Chondrocyte (in vitro differentiated cells): ENCODE data around the gene WTIP. TPM values are rescaled to one million over a fixed set of nuclear protein-coding genes. Genes with fewer than 3 reads are reported as not detected.
A peak's percentile ranks its signal among the peaks of the same experiment; 100 is the strongest.

Experiments
- DNase-seq: peaks from one replicate; pipeline ENCODE4 v3.0.0; 2021; ENCODE audit warnings: mixed read lengths, low spot score
- H3K27ac Mint-ChIP-seq: one replicate; pipeline ENCODE4 v1.8.0; 2021; ENCODE audit warnings: mild to moderate bottlenecking, moderate library complexity, mixed read lengths; ENCODE audit not compliant: unreplicated experiment
- H3K27me3 Mint-ChIP-seq: 2 replicates; pipeline ENCODE4 v1.8.0; 2021; ENCODE audit warnings: low read depth, mixed read lengths
- H3K36me3 Mint-ChIP-seq: 2 replicates; pipeline ENCODE4 v1.8.0; 2021; ENCODE audit warnings: low read depth, mixed read lengths
- H3K4me1 Mint-ChIP-seq: 2 replicates; pipeline ENCODE4 v1.8.0; 2021; ENCODE audit warnings: low read depth, mild to moderate bottlenecking, mixed read lengths
- H3K4me3 Mint-ChIP-seq: one replicate; pipeline ENCODE4 v1.8.0; 2021; ENCODE audit warnings: mild to moderate bottlenecking, moderate library complexity, mixed read lengths; ENCODE audit not compliant: unreplicated experiment
- H3K9me3 Mint-ChIP-seq: 2 replicates; pipeline ENCODE4 v1.8.0; 2021; ENCODE audit warnings: low read depth, mixed read lengths
- total RNA-seq: library from RNA; stranded (reverse); gene quantifications from 3 replicates; pipeline ENCODE4 v1.2.1, GENCODE V29; 2021
- TF ChIP-seq, protein P1 (sequence below): fragments of 200-600 bp; sonication (generic); IDR thresholded peaks from 2 replicates; pipeline ENCODE4 v1.5.0; 2021; ENCODE audit warnings: antibody characterized with exemption, mild to moderate bottlenecking, moderate library complexity

WTIP gene
- total RNA-seq, 1 donor from 2014 or later, result 45.9 TPM

DNA sequence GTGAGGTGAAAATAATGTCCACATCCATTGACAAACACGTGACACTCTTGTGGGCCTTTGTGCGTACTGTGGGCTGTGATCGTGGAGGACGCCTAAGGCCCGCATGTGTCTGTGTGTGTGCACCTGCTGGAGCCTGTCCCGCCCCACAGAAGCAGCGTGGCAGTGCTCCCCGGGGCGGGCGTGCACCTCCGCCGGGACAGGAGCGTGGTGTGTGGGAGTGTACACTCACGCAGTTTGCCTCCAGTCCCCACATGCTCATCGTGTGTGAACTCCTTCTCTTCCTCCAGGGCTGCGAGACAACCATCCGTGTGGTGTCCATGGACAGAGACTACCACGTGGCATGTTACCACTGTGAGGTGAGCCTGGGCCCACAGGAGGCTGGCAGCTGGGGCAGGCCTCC lies 13.9 kb downstream of the WTIP start:
- H3K27ac Mint-ChIP-seq, result no peak overlapping the region
- H3K9me3 Mint-ChIP-seq, result no peaks in the 10 kb centered on the region
- TF ChIP-seq, protein P1, sequence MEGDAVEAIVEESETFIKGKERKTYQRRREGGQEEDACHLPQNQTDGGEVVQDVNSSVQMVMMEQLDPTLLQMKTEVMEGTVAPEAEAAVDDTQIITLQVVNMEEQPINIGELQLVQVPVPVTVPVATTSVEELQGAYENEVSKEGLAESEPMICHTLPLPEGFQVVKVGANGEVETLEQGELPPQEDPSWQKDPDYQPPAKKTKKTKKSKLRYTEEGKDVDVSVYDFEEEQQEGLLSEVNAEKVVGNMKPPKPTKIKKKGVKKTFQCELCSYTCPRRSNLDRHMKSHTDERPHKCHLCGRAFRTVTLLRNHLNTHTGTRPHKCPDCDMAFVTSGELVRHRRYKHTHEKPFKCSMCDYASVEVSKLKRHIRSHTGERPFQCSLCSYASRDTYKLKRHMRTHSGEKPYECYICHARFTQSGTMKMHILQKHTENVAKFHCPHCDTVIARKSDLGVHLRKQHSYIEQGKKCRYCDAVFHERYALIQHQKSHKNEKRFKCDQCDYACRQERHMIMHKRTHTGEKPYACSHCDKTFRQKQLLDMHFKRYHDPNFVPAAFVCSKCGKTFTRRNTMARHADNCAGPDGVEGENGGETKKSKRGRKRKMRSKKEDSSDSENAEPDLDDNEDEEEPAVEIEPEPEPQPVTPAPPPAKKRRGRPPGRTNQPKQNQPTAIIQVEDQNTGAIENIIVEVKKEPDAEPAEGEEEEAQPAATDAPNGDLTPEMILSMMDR, result no peak
- no peaks in the 10 kb centered on the region for H3K4me1 Mint-ChIP-seq
- no peaks in the 10 kb centered on the region for H3K27me3 Mint-ChIP-seq
- no peak overlapping the region for H3K4me3 Mint-ChIP-seq
- peak; percentile 65 for DNase-seq
- peaks cover 26% of the 10 kb centered on the region for H3K36me3 Mint-ChIP-seq

DNA sequence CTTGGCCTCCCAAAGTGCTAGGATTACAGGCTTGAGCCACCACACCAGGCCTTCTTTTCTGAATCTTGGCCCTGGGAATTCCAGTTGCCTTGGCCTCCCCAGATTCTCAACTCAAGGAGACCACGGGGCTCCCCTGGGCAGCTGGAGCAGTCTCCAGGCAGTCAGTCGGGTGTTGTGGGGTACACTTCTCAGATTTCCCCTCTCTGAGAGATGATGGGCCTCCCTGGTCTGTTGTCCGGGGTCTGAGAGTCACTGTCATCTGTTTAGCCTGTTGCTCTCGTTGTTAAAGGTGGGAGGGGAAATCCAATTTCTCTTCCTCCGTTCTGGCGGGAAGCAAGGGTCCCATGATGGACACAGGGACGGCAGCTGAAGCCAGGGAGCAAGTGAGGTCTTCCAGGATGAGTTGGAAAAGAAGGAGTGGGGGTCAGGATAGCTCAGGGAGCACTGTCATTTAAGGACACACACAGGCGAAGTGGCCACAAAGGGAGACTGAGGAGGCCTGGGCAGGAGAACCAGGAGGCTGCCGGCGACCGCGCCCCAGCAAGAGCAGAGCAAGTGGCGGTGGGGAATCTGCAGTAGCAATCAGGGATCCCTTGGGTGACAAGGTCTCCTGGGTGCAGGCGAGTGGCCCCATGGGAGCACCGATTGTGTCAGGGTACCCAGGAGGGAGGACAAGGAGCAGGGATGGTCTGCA lies 15.7 kb downstream of the WTIP start:
- peaks cover 7% of the 10 kb centered on the region for H3K4me1 Mint-ChIP-seq
- H3K9me3 Mint-ChIP-seq, result no peaks in the 10 kb centered on the region
- peaks cover 21% of the 10 kb centered on the region for H3K36me3 Mint-ChIP-seq
- DNase-seq, result peak; percentile 91
- H3K27me3 Mint-ChIP-seq, result no peaks in the 10 kb centered on the region
- TF ChIP-seq, protein P1, result no peak
- no peak overlapping the region for H3K27ac Mint-ChIP-seq
- H3K4me3 Mint-ChIP-seq, result no peak overlapping the region

DNA sequence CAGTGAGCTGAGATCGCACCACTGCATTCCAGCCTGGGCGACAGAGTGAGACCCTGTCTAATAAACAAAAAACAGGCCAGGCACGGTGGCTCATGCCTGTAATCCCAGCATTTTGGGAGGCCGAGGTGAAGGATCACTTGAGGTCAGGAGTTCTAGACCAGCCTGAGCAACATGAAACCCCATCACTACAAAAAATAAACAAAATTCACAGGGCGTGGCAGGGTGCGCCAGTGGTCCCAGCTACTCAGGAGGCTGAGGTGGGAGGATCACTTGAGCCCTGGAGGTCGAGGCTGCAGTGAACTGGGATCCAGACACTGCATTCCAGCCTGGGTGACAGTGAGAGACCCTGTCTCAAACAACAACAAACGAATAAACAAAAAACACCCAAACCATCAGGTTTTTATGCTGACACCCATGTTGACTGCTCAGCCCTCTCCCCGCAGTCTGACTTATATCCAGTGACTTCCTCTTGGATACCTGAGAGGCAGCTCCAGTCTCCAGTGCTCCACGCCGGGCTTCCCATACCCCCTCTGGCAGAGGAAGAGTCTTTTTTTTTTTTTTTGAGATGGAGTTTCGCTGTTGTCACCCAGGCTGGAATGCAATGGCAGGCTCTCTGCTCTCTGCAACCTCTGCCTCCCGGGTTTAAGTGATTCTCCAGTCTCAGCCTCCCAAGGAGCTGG lies 17.7 kb downstream of the WTIP start:
- Mint-ChIP-seq H3K4me1 (peaks cover 7% of the 10 kb centered on the region), H3K27me3 (no peaks in the 10 kb centered on the region), H3K4me3 (no peak overlapping the region), H3K9me3 (no peaks in the 10 kb centered on the region), H3K27ac (no peak overlapping the region), H3K36me3 (peaks cover 15% of the 10 kb centered on the region)
- no peak for DNase-seq
- TF ChIP-seq, protein P1, result no peak

DNA sequence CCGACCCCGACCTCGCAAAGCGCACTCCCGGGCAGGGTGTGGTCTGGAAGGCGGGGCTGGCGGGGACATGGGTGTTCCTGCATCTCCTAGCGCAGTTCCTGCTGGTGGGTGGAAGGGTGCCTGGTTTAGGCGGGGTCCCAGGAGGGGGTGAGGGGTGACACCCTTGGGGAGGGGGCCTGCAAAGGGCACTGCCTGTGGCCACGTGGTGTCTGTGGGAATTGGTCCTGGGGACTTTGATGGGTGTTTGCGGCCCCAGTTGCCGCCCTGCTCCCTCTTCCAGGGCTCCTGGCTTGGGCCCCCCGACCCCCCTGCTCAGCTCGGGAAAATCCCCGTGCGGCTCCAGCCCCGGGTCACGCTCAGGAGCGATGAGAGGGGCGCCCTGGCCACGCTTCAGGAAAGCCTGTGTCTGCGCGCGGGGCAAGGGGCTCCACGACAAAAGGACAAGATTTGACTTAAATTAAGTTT lies 19.1 kb downstream of the WTIP start:
- TF ChIP-seq, protein P1, result no peak

DNA sequence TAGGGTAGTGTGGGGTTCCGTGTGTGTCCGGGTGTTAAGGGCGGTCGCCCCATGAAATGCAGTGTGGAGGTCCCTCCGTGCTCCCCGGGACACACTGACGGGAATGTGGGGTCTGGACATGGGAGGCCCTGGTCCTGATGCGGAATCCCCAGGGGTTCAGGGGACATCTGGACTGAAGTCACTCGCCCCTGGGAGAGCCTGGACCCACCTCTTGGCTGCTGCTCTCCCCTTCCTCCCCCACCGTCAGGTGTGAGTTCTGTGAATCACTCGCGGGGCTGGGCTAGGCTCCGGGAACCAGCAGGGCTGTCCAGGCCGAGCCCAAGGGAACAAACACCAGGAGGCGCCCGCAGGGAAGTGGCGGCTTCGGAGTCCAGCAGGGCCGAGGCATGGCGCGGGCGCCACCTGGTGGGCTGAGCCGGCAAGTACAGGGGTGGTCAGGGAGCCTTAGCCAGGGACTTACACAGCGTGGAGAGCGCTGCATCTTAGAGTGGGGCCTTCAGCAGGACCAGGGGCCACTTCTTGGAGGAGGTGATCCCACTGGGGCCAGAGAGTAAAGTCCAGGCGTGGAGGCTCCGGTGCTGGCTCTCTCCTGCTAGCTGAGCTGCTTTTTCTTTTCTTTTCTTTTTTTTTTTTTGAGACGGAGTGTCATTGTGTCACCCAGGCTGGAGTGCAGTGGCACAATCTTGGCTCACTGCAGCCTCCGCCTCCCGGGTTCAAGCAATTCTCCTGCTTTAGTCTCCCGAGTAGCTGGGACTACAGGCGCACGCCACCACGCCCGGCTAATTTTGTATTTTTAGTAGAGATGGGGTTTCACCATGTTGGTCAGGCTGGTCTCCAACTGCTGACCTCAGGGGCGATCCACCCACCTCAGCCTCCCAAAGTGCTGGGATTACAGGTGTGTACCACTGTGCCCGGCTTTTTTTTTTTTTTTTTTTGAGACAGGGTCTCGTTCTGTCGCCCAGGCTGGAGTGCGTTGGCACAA lies 20.1 kb downstream of the WTIP start:
- TF ChIP-seq, protein P1, result peak; percentile 99
- no peak overlapping the region for H3K4me3 Mint-ChIP-seq
- H3K36me3 Mint-ChIP-seq, result peaks cover 9% of the 10 kb centered on the region
- H3K4me1 Mint-ChIP-seq, result peaks cover 7% of the 10 kb centered on the region
- no peaks in the 10 kb centered on the region for H3K9me3 Mint-ChIP-seq
- DNase-seq, result peak; percentile 96
- H3K27ac Mint-ChIP-seq, result no peak overlapping the region
- H3K27me3 Mint-ChIP-seq, result no peaks in the 10 kb centered on the region

More for the DNA sequence above, 19.1 kb downstream of the WTIP start:
- no peaks in the 10 kb centered on the region for H3K9me3 Mint-ChIP-seq
- DNase-seq, result no peak
- H3K36me3 Mint-ChIP-seq, result peaks cover 9% of the 10 kb centered on the region
- H3K4me1 Mint-ChIP-seq, result peaks cover 7% of the 10 kb centered on the region
- H3K27me3 Mint-ChIP-seq, result no peaks in the 10 kb centered on the region
- no peak overlapping the region for H3K27ac Mint-ChIP-seq
- no peak overlapping the region for H3K4me3 Mint-ChIP-seq
